Esophagus squamous epithelium (tissue), 4 donors: ENCODE measurements around the gene JPH2.

Source experiments
- POLR2A ChIP-seq, 4 donors: fragments of 450-650 bp; IDR thresholded peaks; one replicate each; pipeline ENCODE4 v1.6.1; 2017; ENCODE audit warnings: antibody characterized with exemption in 4 of 4, mild to moderate bottlenecking in 4 of 4, moderate library complexity in 3 of 4
- TF ChIP-seq, protein P1 (sequence below), 6 experiments: fragments of 450-650 bp in 4 of 6; fragments of 200-600 bp in 2 of 6; sonication (generic) in 2 of 6; IDR thresholded peaks; one replicate each; pipeline ENCODE4 v1.5.1; 2016 to 2019; ENCODE audit warnings: antibody characterized with exemption in 6 of 6, mild to moderate bottlenecking in 4 of 6, moderate library complexity in 4 of 6

GRCh38 chr20:44135012-44135412, 52.0 kb downstream of the JPH2 start:
- TF ChIP-seq, protein P1, sequence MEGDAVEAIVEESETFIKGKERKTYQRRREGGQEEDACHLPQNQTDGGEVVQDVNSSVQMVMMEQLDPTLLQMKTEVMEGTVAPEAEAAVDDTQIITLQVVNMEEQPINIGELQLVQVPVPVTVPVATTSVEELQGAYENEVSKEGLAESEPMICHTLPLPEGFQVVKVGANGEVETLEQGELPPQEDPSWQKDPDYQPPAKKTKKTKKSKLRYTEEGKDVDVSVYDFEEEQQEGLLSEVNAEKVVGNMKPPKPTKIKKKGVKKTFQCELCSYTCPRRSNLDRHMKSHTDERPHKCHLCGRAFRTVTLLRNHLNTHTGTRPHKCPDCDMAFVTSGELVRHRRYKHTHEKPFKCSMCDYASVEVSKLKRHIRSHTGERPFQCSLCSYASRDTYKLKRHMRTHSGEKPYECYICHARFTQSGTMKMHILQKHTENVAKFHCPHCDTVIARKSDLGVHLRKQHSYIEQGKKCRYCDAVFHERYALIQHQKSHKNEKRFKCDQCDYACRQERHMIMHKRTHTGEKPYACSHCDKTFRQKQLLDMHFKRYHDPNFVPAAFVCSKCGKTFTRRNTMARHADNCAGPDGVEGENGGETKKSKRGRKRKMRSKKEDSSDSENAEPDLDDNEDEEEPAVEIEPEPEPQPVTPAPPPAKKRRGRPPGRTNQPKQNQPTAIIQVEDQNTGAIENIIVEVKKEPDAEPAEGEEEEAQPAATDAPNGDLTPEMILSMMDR (IDR thresholded peaks at IDR 0.05) = no peak
- TF ChIP-seq POLR2A (IDR thresholded peaks at IDR 0.05) = no peak
